SH-SY5Y (cell line): ENCODE measurements around the gene TBC1D22A.
A peak's percentile ranks its signal among the peaks of the same experiment; 100 is the strongest.

Experiments used
- GATA2 ChIP-seq: IDR thresholded peaks from 2 replicates; pipeline ENCODE4 v1.6.1; 2011; ENCODE audit warnings: mild to moderate bottlenecking, low read depth, low read length
- GATA3 ChIP-seq: IDR thresholded peaks from 2 replicates; pipeline ENCODE4 v1.6.1; 2011; ENCODE audit warnings: low read depth, mild to moderate bottlenecking, low read length, moderate library complexity

Gene TBC1D22A

GRCh38 chr22:47207387-47207786, 444.9 kb downstream of the TBC1D22A start:
- TF ChIP-seq GATA2 (no peak), GATA3 (no peak)

- TF ChIP-seq GATA3 (no peak), GATA2 (no peak)
These were observed 445.6 kb downstream of the TBC1D22A start for GRCh38 chr22:47207846-47208554.

- no peak for TF ChIP-seq GATA3
- no peak for TF ChIP-seq GATA2
These were observed 446.2 kb downstream of the TBC1D22A start for GRCh38 chr22:47208630-47209029.

- TF ChIP-seq GATA2 = no peak
- no peak for TF ChIP-seq GATA3
These were observed 446.6 kb downstream of the TBC1D22A start for GRCh38 chr22:47209040-47209514.

GRCh38 chr22:47209547-47210023, 447.1 kb downstream of the TBC1D22A start:
- TF ChIP-seq GATA3 (no peak), GATA2 (no peak)

GRCh38 chr22:47210112-47210657, 447.7 kb downstream of the TBC1D22A start:
- TF ChIP-seq GATA2 (no peak), GATA3 (no peak)

- TF ChIP-seq GATA2 = no peak
- TF ChIP-seq GATA3 = no peak
These were observed 448.2 kb downstream of the TBC1D22A start for GRCh38 chr22:47210686-47211085.

GRCh38 chr22:47213571-47214230, 451.3 kb downstream of the TBC1D22A start:
- TF ChIP-seq GATA2 (no peak), GATA3 (no peak)

GRCh38 chr22:47215851-47216250, 453.4 kb downstream of the TBC1D22A start:
- TF ChIP-seq GATA2 (no peak), GATA3 (no peak)

- no peak for TF ChIP-seq GATA2
These were observed 456.2 kb downstream of the TBC1D22A start for GRCh38 chr22:47218671-47219070.

- TF ChIP-seq GATA2 = no peak
- TF ChIP-seq GATA3 = no peak
These were observed 457.3 kb downstream of the TBC1D22A start for GRCh38 chr22:47219789-47220188.

GRCh38 chr22:47220752-47221151, 458.3 kb downstream of the TBC1D22A start:
- TF ChIP-seq GATA3 = no peak
- no peak for TF ChIP-seq GATA2

GRCh38 chr22:47221840-47222615, 459.6 kb downstream of the TBC1D22A start:
- TF ChIP-seq GATA2 = peak; percentile 73
- no peak for TF ChIP-seq GATA3
